Smooth muscle cell (in vitro differentiated cells): ENCODE data around the gene PMP22. TPM values are rescaled to one million over a fixed set of nuclear protein-coding genes. Genes with fewer than 3 reads are reported as not detected.
"Not testable (repeated sequence)": the region's sequence is repeated elsewhere in the genome, so short reads cannot be mapped to it uniquely, and the experiment has no call there.

Experiments used
- DNase-seq: peaks from one replicate; lab custom pipeline; 2025; ENCODE audit not compliant: unreplicated experiment; lab: John Stamatoyannopoulos, UW
- H2AFZ ChIP-seq: fragments of 200-600 bp; sonication (generic); 2 replicates; pipeline ENCODE4 v1.6.0; 2016; ENCODE audit warnings: antibody characterized with exemption, low read depth, mild to moderate bottlenecking
- H3F3A ChIP-seq: fragments of 200-600 bp; sonication (generic); 2 replicates; pipeline ENCODE4 v1.6.0; 2017; ENCODE audit warnings: antibody characterized with exemption, low read depth
- H3K27ac ChIP-seq: fragments of 200-600 bp; sonication (generic); 2 replicates; pipeline ENCODE4 v1.5.1; 2016; ENCODE audit warnings: low read depth, mild to moderate bottlenecking
- H3K27me3 ChIP-seq: fragments of 200-600 bp; sonication (generic); 2 replicates; pipeline ENCODE4 v1.6.1; 2016; ENCODE audit warnings: low read depth, mild to moderate bottlenecking
- H3K36me3 ChIP-seq: fragments of 200-600 bp; sonication (generic); 2 replicates; pipeline ENCODE4 v1.5.1; 2016; ENCODE audit warnings: low read depth
- H3K4me1 ChIP-seq: fragments of 200-600 bp; sonication (generic); 2 replicates; pipeline ENCODE4 v1.5.1; 2016; ENCODE audit warnings: low read depth
- H3K4me2 ChIP-seq: fragments of 200-600 bp; sonication (generic); 2 replicates; pipeline ENCODE4 v1.6.0; 2016; ENCODE audit warnings: mild to moderate bottlenecking
- H3K4me3 ChIP-seq: fragments of 200-600 bp; sonication (generic); 2 replicates; pipeline ENCODE4 v1.5.1; 2016; ENCODE audit warnings: mild to moderate bottlenecking
- H3K79me2 ChIP-seq: fragments of 200-600 bp; sonication (generic); 2 replicates; pipeline ENCODE4 v1.6.0; 2016; ENCODE audit warnings: low read depth, mild to moderate bottlenecking
- H3K9ac ChIP-seq: fragments of 200-600 bp; sonication (generic); 2 replicates; pipeline ENCODE4 v1.6.0; 2016; ENCODE audit warnings: low read depth
- H3K9me3 ChIP-seq: fragments of 200-600 bp; sonication (generic); replicated peaks from 2 replicates; pipeline ENCODE4 v1.5.1; 2016; ENCODE audit warnings: low read depth
- H4K20me1 ChIP-seq: fragments of 200-600 bp; sonication (generic); 2 replicates; pipeline ENCODE4 v1.6.0; 2016; ENCODE audit warnings: low read depth
- CTCF ChIP-seq: fragments of 200-600 bp; sonication (generic); IDR thresholded peaks from 2 replicates; pipeline ENCODE4 v1.5.1; 2017; ENCODE audit warnings: borderline replicate concordance, mild to moderate bottlenecking, antibody characterized with exemption; ENCODE audit not compliant: insufficient read depth, poor library complexity, severe bottlenecking
- WGBS: methylation state at CpG from one replicate; pipeline ENCODE4 v1.1.7; 2016; ENCODE audit warnings: low lambda C conversion rate; 5-methylcytosine and 5-hydroxymethylcytosine counted together
- polyA plus RNA-seq: library from polyadenylated mRNA; unstranded; fragments of >200 nt; fragmentation: Nextera tagmentation; extraction: Ambion mirVana; gene quantifications from 2 replicates; pipeline ENCODE4 v1.2.1, GENCODE V29; 2016
- total RNA-seq: library from RNA; depleted of rRNA; stranded (reverse); fragments of >200 nt; gene quantifications from 2 replicates; pipeline ENCODE4 v1.2.3, GENCODE V29; 2014

Gene PMP22
- total and polyA plus RNA-seq, 2 experiments from 2014 or later: 39.6 to 69.5 TPM

GRCh38 chr17:15230866-15231265 is 34.3 kb downstream of the PMP22 start:
- Histone ChIP-seq H3K9me3 (no peaks in the 10 kb centered on the region), H3K79me2 (no peaks in the 10 kb centered on the region), H2AFZ (no peak overlapping the region), H3K27me3 (no peaks in the 10 kb centered on the region), H3K4me1 (no peaks in the 10 kb centered on the region), H3K4me3 (no peak overlapping the region), H3K36me3 (no peaks in the 10 kb centered on the region), H3K9ac (no peak overlapping the region), H3K27ac (no peak overlapping the region), H3K4me2 (no peak overlapping the region), H4K20me1 (peaks cover 19% of the 10 kb centered on the region), H3F3A (peaks cover 9% of the 10 kb centered on the region)
- WGBS: 92% methylated on average over 18 of the region's 18 CpGs
- no peak for TF ChIP-seq CTCF
- no peak for DNase-seq

GRCh38 chr17:15221827-15222226 is 43.3 kb downstream of the PMP22 start:
- not testable (repeated sequence) for H4K20me1 ChIP-seq, H2AFZ ChIP-seq, H3K27ac ChIP-seq, H3K79me2 ChIP-seq, H3K4me1 ChIP-seq, H3K27me3 ChIP-seq, H3K36me3 ChIP-seq, DNase-seq, H3K9me3 ChIP-seq, H3K4me3 ChIP-seq, H3K9ac ChIP-seq, H3F3A ChIP-seq, H3K4me2 ChIP-seq
- WGBS: 94% methylated on average over 3 of the region's 3 CpGs

- Histone ChIP-seq H3K9me3 (no peaks in the 10 kb centered on the region), H3K27me3 (no peaks in the 10 kb centered on the region), H4K20me1 (no peaks in the 10 kb centered on the region), H3K4me1 (no peaks in the 10 kb centered on the region), H3K79me2 (no peaks in the 10 kb centered on the region), H3F3A (peaks cover 6% of the 10 kb centered on the region), H2AFZ (no peak overlapping the region), H3K36me3 (no peaks in the 10 kb centered on the region), H3K9ac (no peak overlapping the region), H3K27ac (peak overlapping the region; percentile 5), H3K4me2 (peak overlapping the region; percentile 24), H3K4me3 (no peak overlapping the region)
- 55% methylated on average over 2 of the region's 2 CpGs for WGBS
- TF ChIP-seq CTCF: no peak
- DNase-seq: no peak
Observed at GRCh38 chr17:15220785-15221184, 44.3 kb downstream of the PMP22 start.

GRCh38 chr17:15216481-15216880 is 48.6 kb downstream of the PMP22 start:
- Histone ChIP-seq H3K27ac (no peak overlapping the region), H4K20me1 (no peaks in the 10 kb centered on the region), H3K27me3 (no peaks in the 10 kb centered on the region), H3K4me2 (no peak overlapping the region), H3K9me3 (no peaks in the 10 kb centered on the region), H2AFZ (no peak overlapping the region), H3F3A (peaks cover 6% of the 10 kb centered on the region), H3K79me2 (no peaks in the 10 kb centered on the region), H3K9ac (no peak overlapping the region), H3K4me1 (no peaks in the 10 kb centered on the region), H3K36me3 (no peaks in the 10 kb centered on the region), H3K4me3 (no peak overlapping the region)
- DNase-seq: no peak
- no peak for TF ChIP-seq CTCF
- 97% methylated on average over 2 of the region's 2 CpGs for WGBS
